Progenitor cell of endocrine pancreas (in vitro differentiated cells): ENCODE measurements around the gene STRA6. TPM values are rescaled to one million over a fixed set of nuclear protein-coding genes. Genes with fewer than 3 reads are reported as not detected.

ENCODE experiments used
- DNase-seq: peaks from one replicate; pipeline ENCODE4 v3.0.0; 2021; ENCODE audit warnings: low spot score; ENCODE audit not compliant: unreplicated experiment
- H3K27ac Mint-ChIP-seq: 2 replicates; pipeline ENCODE4 v1.8.0; 2021; ENCODE audit warnings: mild to moderate bottlenecking, moderate library complexity, mixed read lengths
- H3K27me3 Mint-ChIP-seq: 2 replicates; pipeline ENCODE4 v1.8.0; 2021; ENCODE audit warnings: mixed read lengths
- H3K36me3 Mint-ChIP-seq: 2 replicates; pipeline ENCODE4 v1.8.0; 2022; ENCODE audit warnings: mixed read lengths; ENCODE audit not compliant: insufficient read depth
- H3K4me1 Mint-ChIP-seq: 2 replicates; pipeline ENCODE4 v1.8.0; 2021; ENCODE audit warnings: low read depth, mixed read lengths
- H3K4me3 Mint-ChIP-seq: 2 replicates; pipeline ENCODE4 v1.8.0; 2021; ENCODE audit warnings: low read depth, mild to moderate bottlenecking, moderate library complexity, mixed read lengths
- H3K9me3 Mint-ChIP-seq: 2 replicates; pipeline ENCODE4 v1.8.0; 2021; ENCODE audit warnings: low read depth, mixed read lengths
- CTCF ChIP-seq: fragments of 200-600 bp; sonication (generic); IDR thresholded peaks from one replicate; pipeline ENCODE4 v1.5.0; 2021; ENCODE audit warnings: antibody characterized with exemption, mild to moderate bottlenecking; ENCODE audit not compliant: unreplicated experiment
- total RNA-seq: library from RNA; stranded (reverse); gene quantifications from 2 replicates; pipeline ENCODE4 v1.2.1, GENCODE V29; 2021

STRA6 gene
- total RNA-seq, 1 donor from 2014 or later, result 17.9 TPM

GRCh38 chr15:74159773-74160172 lies 42.8 kb downstream of the STRA6 start:
- Mint-ChIP-seq H3K4me3 (no peak overlapping the region), H3K9me3 (peaks cover 3% of the 10 kb centered on the region), H3K27me3 (peaks cover 9% of the 10 kb centered on the region), H3K36me3 (no peaks in the 10 kb centered on the region), H3K4me1 (peaks cover 16% of the 10 kb centered on the region), H3K27ac (no peak overlapping the region)
- no peak for TF ChIP-seq CTCF
- no peak for DNase-seq

GRCh38 chr15:74158855-74159650 lies 43.5 kb downstream of the STRA6 start:
- H3K36me3 Mint-ChIP-seq, result no peaks in the 10 kb centered on the region
- peaks cover 5% of the 10 kb centered on the region for H3K27me3 Mint-ChIP-seq
- H3K4me3 Mint-ChIP-seq, result no peak overlapping the region
- TF ChIP-seq CTCF, result no peak
- H3K27ac Mint-ChIP-seq, result no peak overlapping the region
- H3K4me1 Mint-ChIP-seq, result peaks cover 16% of the 10 kb centered on the region
- DNase-seq, result no peak
- no peaks in the 10 kb centered on the region for H3K9me3 Mint-ChIP-seq

GRCh38 chr15:74157868-74158827 lies 44.4 kb downstream of the STRA6 start:
- TF ChIP-seq CTCF, result no peak
- no peaks in the 10 kb centered on the region for H3K36me3 Mint-ChIP-seq
- no peaks in the 10 kb centered on the region for H3K9me3 Mint-ChIP-seq
- H3K27ac Mint-ChIP-seq, result no peak overlapping the region
- peaks cover 8% of the 10 kb centered on the region for H3K27me3 Mint-ChIP-seq
- no peak overlapping the region for H3K4me3 Mint-ChIP-seq
- peaks cover 16% of the 10 kb centered on the region for H3K4me1 Mint-ChIP-seq
- no peak for DNase-seq

- H3K4me1 Mint-ChIP-seq, result peaks cover 16% of the 10 kb centered on the region
- H3K36me3 Mint-ChIP-seq, result no peaks in the 10 kb centered on the region
- H3K9me3 Mint-ChIP-seq, result no peaks in the 10 kb centered on the region
- peak overlapping the region; percentile 18 for H3K27ac Mint-ChIP-seq
- no peak for DNase-seq
- TF ChIP-seq CTCF, result no peak
- H3K4me3 Mint-ChIP-seq, result no peak overlapping the region
- H3K27me3 Mint-ChIP-seq, result peaks cover 11% of the 10 kb centered on the region
Measured at GRCh38 chr15:74156678-74157411, 45.7 kb downstream of the STRA6 start.
